Neural cell (in vitro differentiated cells): ENCODE data around the gene HSD3B7.

Experiments
- EZH2 ChIP-seq: fragments of 200-600, 300-800 bp; shearing (Covaris generic), sonication (generic); IDR thresholded peaks from 2 replicates; pipeline ENCODE4 v1.6.1; 2014; ENCODE audit warnings: antibody characterized with exemption, low read length, borderline replicate concordance, mild to moderate bottlenecking; ENCODE audit not compliant: insufficient read depth, poor library complexity, severe bottlenecking
- RAD21 ChIP-seq: fragments of 450-650 bp; conservative IDR thresholded peaks from 2 replicates; pipeline ENCODE4 v1.6.1; 2014; ENCODE audit warnings: antibody characterized with exemption, mild to moderate bottlenecking, moderate library complexity

DNA sequence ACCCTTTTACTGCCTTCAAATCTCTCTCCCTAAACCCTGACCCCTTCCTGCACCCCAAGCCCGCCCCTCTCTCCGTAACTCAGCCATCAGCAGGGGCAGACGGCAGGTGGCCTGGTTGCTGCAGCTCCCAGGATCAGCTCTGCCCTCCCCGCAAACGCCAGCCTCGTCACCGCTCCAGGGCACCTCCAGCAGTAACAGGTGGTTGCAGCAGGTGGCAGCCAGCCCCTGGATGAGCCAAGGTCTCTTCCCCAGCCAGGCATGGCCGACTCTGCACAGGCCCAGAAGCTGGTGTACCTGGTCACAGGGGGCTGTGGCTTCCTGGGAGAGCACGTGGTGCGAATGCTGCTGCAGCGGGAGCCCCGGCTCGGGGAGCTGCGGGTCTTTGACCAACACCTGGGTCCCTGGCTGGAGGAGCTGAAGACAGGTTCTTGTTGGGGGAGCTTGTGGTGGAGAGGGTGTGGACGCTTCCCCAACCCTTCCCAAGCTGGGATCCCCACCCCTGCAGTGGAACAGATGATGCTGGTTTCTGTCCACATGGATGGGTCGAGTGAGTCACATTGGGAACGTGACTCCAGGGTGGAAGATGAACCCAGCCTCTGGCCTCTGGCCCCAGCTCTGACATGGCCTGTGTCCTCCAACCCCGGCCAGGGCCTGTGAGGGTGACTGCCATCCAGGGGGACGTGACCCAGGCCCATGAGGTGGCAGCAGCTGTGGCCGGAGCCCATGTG is 558 bp downstream of the HSD3B7 start:
- TF ChIP-seq EZH2 (no peak), RAD21 (no peak)
